GM12878 (cell line): Measurements from ENCODE around the gene CCNY. TPM values are rescaled to one million over a fixed set of nuclear protein-coding genes. Genes with fewer than 3 reads are reported as not detected.

Source experiments
- ATAC-seq: fragments of 200-7000 bp; cut with Tn5 transposase; 3 replicates; pipeline ENCODE4 v1.9.1; 2020; ENCODE audit warnings: mild to moderate bottlenecking, moderate library complexity
- BruUV-seq: library from RNA; stranded (reverse); fragments of 400-500 nt; replicated peaks from 2 replicates; lab custom pipeline; 2021; lab: Mats Ljungman, UMichigan
- CTCF ChIA-PET: fragments of 300-600 bp; sonication (Branson Sonifier 250); formaldehyde crosslinking; extraction: SDS; loops from one replicate; lab custom pipeline; 2021; ENCODE audit warnings: inconsistent platforms; lab: Yijun Ruan, JAX
- POLR2A ChIA-PET: fragments of 350-600 bp; formaldehyde crosslinking; extraction: SDS; loops from one replicate; lab custom pipeline; 2021; ENCODE audit warnings: inconsistent platforms; lab: Charles Lee
- RAD21 ChIA-PET: fragments of 300-600 bp; sonication (Branson Sonifier 250); formaldehyde crosslinking; loops from one replicate; lab custom pipeline; 2023; ENCODE audit warnings: antibody characterized with exemption; ENCODE audit not compliant: unreplicated experiment; lab: Charles Lee
- SMC1A ChIA-PET: fragments of 300-600 bp; sonication (Branson Sonifier 250); formaldehyde crosslinking; loops from one replicate; lab custom pipeline; 2023; ENCODE audit not compliant: unreplicated experiment, uncharacterized antibody; lab: Charles Lee
- DNase-seq: peaks from one replicate; pipeline ENCODE4 v3.0.0-alpha.2; 2011; ENCODE audit warnings: low read depth, low spot score
- FAIRE-seq: peaks from 3 replicates; lab custom pipeline; 2011; peaks lifted over from hg19 to GRCh38; lab: Jason Lieb, UNC
- H2AFZ ChIP-seq: 2 replicates; pipeline ENCODE4 v1.6.0; 2011; ENCODE audit warnings: low read depth, low read length, control low read depth; ENCODE audit not compliant: control insufficient read depth
- H3K27ac ChIP-seq: 2 replicates; pipeline ENCODE4 v1.5.1; 2011; ENCODE audit warnings: control low read depth; ENCODE audit not compliant: control insufficient read depth, insufficient read depth
- H3K27me3 ChIP-seq, 2 experiments: replicated peaks in 1 of 2; 2 replicates each; pipeline versions ENCODE4 v1.6.0 to v1.6.1; 2011; ENCODE audit warnings: low read length in 1 of 2; ENCODE audit not compliant: control insufficient read depth in 2 of 2, insufficient read depth in 2 of 2
- H3K36me3 ChIP-seq, 2 experiments: 2 replicates each; pipeline ENCODE4 v1.5.1; 2011; ENCODE audit warnings: low read length in 1 of 2; ENCODE audit not compliant: control insufficient read depth in 2 of 2, insufficient read depth in 2 of 2
- H3K4me1 ChIP-seq: 2 replicates; pipeline ENCODE4 v1.6.1; 2011; ENCODE audit warnings: mild to moderate bottlenecking, low read length, moderate library complexity, mixed read lengths; ENCODE audit not compliant: control insufficient read depth, insufficient read depth
- H3K4me2 ChIP-seq: 2 replicates; pipeline ENCODE4 v1.6.0; 2011; ENCODE audit warnings: control low read depth; ENCODE audit not compliant: control insufficient read depth, insufficient read depth
- H3K4me3 ChIP-seq: fragments of 200-600 bp; sonication (generic); 2 replicates; pipeline ENCODE4 v1.5.1; 2016
- H3K79me2 ChIP-seq: 2 replicates; pipeline ENCODE4 v1.6.0; 2011; ENCODE audit warnings: low read length; ENCODE audit not compliant: control insufficient read depth, insufficient read depth
- H3K9ac ChIP-seq: 2 replicates; pipeline ENCODE4 v1.8.0; 2011; ENCODE audit warnings: low read length, control low read depth, mixed read lengths; ENCODE audit not compliant: control insufficient read depth, insufficient read depth
- H3K9me3 ChIP-seq: replicated peaks from 3 replicates; pipeline ENCODE4 v1.5.1; 2011; ENCODE audit warnings: mild to moderate bottlenecking, low read length; ENCODE audit not compliant: control insufficient read depth, insufficient read depth
- H4K20me1 ChIP-seq: 2 replicates; pipeline ENCODE4 v1.6.0; 2011; ENCODE audit not compliant: control insufficient read depth, insufficient read depth
- BHLHE40 ChIP-seq, 2 experiments: fragments of 450-650 bp in 1 of 2; IDR thresholded peaks; 2 replicates each; pipeline ENCODE4 v1.6.1; 2011 to 2017; ENCODE audit warnings: low read depth in 2 of 2, borderline replicate concordance in 1 of 2, improper control_type of control experiment in 1 of 2, low read length in 1 of 2, mild to moderate bottlenecking in 1 of 2
- CHD2 ChIP-seq: IDR thresholded peaks from 2 replicates; pipeline ENCODE4 v1.6.1; 2011; ENCODE audit warnings: low read depth, low read length, improper control_type of control experiment, borderline replicate concordance
- MAX ChIP-seq: IDR thresholded peaks from 2 replicates; pipeline ENCODE4 v1.6.1; 2012; ENCODE audit warnings: low read depth, low read length, improper control_type of control experiment
- MYB ChIP-seq: fragments of 150-350 bp; IDR thresholded peaks from 2 replicates; pipeline ENCODE4 v1.6.1; 2014; ENCODE audit warnings: mild to moderate bottlenecking, low read depth, low read length, borderline replicate concordance
- MYC ChIP-seq: IDR thresholded peaks from 2 replicates; pipeline ENCODE4 v1.6.1; 2011; ENCODE audit warnings: mild to moderate bottlenecking, low read length, moderate library complexity, inconsistent platforms; ENCODE audit not compliant: insufficient read depth, insufficient replicate concordance, insufficient read length, severe bottlenecking
- NR2F1 ChIP-seq: fragments of 450-650 bp; conservative IDR thresholded peaks from 2 replicates; pipeline ENCODE4 v1.6.1; 2017; ENCODE audit warnings: mild to moderate bottlenecking
- RUNX3 ChIP-seq: IDR thresholded peaks from 2 replicates; pipeline ENCODE4 v1.6.1; 2012; ENCODE audit warnings: low read length, inconsistent platforms
- ZNF384 ChIP-seq: IDR thresholded peaks from 2 replicates; pipeline ENCODE4 v1.6.1; 2012; ENCODE audit warnings: low read depth, mild to moderate bottlenecking, low read length, improper control_type of control experiment, borderline replicate concordance
- WGBS: methylation state at CpG from one replicate; pipeline ENCODE4 v1.1.6; 2016; ENCODE audit warnings: low lambda C conversion rate; ENCODE audit not compliant: insufficient replicate concordance, insufficient coverage; ENCODE audit errors: missing lambda C conversion rate; 5-methylcytosine and 5-hydroxymethylcytosine counted together
- in situ Hi-C: fragments of 300-500 bp; cut with MboI; formaldehyde crosslinking; loops from 9 replicates; pipeline ENCODE4 v1.14.3; 2018; ENCODE audit warnings: mixed read lengths
- intact Hi-C: fragments of 100-400 bp; cut with micrococcal nuclease; formaldehyde crosslinking; loops from one replicate; pipeline ENCODE4 v1.14.2; 2022; ENCODE audit not compliant: unreplicated experiment
- polyA plus RNA-seq, 11 experiments: library from polyadenylated mRNA; depleted of rRNA in 4 of 11; unstranded in 6 of 11; stranded (reverse) in 5 of 11; fragments of >200 nt; fragmentation: Nextera tagmentation in 4 of 11; fragmentation: Illumina TruSeq in 1 of 11; extraction: Ambion mirVana in 4 of 11; extraction: Trizol in 1 of 11; gene quantifications; 1 replicate in 1 of 11; 2 replicates in 10 of 11; pipeline versions ENCODE4 v1.2.1 to v1.2.3, GENCODE V29; 2011 to 2016; ENCODE audit warnings: inconsistent platforms in 2 of 11, missing spikeins in 2 of 11, low read depth in 1 of 11
- total RNA-seq, 4 experiments: library from RNA; depleted of rRNA in 3 of 4; stranded (reverse); fragments of >200 nt in 3 of 4; fragmentation: Illumina TruSeq in 1 of 4; extraction: Trizol in 1 of 4; gene quantifications; 2 replicates each; pipeline versions ENCODE4 v1.2.1 to v1.2.3, GENCODE V29; 2013 to 2021

CCNY gene
- total and polyA plus RNA-seq, 10 of the 15 experiments (the other 5 are each of a cell fraction or from before 2014, with no cell fraction given), result 3.6 to 50.0 (median 26.1) TPM

- no peaks in the 10 kb centered on the region for H3K27me3 ChIP-seq
- H3K4me3 ChIP-seq, result no peak overlapping the region
- H2AFZ ChIP-seq, result no peak overlapping the region
- RAD21 ChIA-PET, result no interaction called here
- no peak overlapping the region for H3K9ac ChIP-seq
- H3K4me1 ChIP-seq, result no peaks in the 10 kb centered on the region
- H3K27ac ChIP-seq, result no peak overlapping the region
- H3K4me2 ChIP-seq, result no peak overlapping the region
- H3K79me2 ChIP-seq, result peaks cover 2% of the 10 kb centered on the region
- intact Hi-C loops, result no loop called here
- TF ChIP-seq MYC (no peak), BHLHE40 (IDR thresholded peaks at IDR 0.05; ENCODE audit: borderline replicate concordance in 1 of 2, low read depth in 2 of 2, low read length in 1 of 2) (no peak), CHD2 (no peak), ZNF384 (no peak), NR2F1 (no peak), RUNX3 (no peak), MAX (no peak), MYB (no peak)
- no peak for FAIRE-seq
- H3K9me3 ChIP-seq, result no peaks in the 10 kb centered on the region
- CTCF ChIA-PET, result no interaction called here
- POLR2A ChIA-PET, result no interaction called here
- no peak for ATAC-seq
- BruUV-seq, result no TSS peak
- in situ Hi-C loops, result no loop called here
- DNase-seq, result no peak
- SMC1A ChIA-PET, result no interaction called here
- H3K36me3 ChIP-seq, result no peaks in the 10 kb centered on the region
- H4K20me1 ChIP-seq, result no peaks in the 10 kb centered on the region
- whole genome bisulfite sequencing, result 39% methylated on average over 2 of the region's 5 CpGs
Measured at GRCh38 chr10:35470925-35471315, 134.6 kb downstream of the CCNY start.
